NCI-H524 treated with DMSO at 0.1 percent for 48 hours (cell line): Measurements from ENCODE around the gene ADARB2.

Experiments
- DNase-seq: peaks from one replicate; lab custom pipeline; 2025; lab: John Stamatoyannopoulos, UW

Gene ADARB2

GRCh38 chr10:1594372-1595241, 142.7 kb downstream of the ADARB2 start:
- DNase-seq = no peak

- no peak for DNase-seq
Observed at GRCh38 chr10:1591742-1592141, 145.6 kb downstream of the ADARB2 start.

DNA sequence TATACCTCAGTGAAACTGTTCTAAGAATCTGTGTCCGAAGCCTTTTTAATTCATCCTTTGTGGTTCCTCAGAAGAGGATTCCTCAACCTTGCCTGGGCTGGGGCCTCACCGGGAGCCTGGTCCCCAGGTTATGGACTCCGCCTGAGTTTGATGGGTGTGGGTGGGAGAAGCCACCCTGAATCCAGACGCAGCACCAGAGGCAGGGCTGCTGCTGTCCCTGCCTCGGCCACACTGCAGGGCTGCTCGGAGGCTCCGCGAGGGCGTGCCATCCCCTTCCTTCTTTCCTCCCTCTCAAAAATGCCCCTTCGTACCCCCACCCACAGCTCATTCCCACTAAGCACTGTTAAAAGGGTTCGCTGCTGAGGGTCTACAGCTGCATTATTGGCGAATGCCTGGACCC, 146.3 kb downstream of the ADARB2 start:
- no peak for DNase-seq

DNA sequence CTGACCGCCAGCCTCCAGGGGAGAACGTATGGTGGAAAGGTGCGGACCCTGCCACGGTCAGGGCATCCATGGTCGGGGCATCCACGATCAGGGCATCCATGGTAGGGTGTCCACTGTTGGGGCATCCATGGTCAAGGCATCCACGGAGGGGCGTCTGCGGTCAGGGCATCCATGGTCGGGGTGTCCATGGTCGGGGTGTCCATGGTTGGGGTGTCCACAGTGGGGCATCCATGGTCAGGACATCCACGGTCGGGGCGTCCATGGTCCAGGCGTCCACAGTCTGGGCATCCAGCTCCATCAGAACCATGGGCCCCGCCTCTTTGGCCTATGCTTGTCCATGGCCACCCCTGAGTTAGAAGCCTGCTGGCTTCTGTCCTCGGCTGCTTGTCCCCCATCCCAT, 148.1 kb downstream of the ADARB2 start:
- DNase-seq = no peak

GRCh38 chr10:1582739-1583138, 154.6 kb downstream of the ADARB2 start:
- no peak for DNase-seq

DNA sequence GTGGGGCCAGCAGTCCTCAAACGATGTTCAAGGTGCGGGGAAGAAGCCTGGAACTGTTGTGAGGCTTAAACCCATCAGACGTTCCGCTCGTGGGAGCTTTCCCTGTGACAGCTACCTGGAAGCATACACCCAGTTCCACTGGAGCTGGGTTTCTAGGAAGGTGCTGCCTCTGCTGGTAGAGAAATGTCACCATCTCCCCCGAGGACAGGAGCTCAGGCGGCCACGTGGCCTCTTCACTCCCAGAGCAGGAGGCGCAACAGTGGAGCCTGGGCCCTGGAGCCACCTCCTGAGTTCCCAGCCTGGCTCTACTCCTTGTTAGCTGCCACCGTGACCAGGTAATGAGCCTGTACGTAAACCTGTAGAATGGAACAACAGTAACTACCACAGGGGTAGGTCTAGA, 156.1 kb downstream of the ADARB2 start:
- DNase-seq = no peak

DNA sequence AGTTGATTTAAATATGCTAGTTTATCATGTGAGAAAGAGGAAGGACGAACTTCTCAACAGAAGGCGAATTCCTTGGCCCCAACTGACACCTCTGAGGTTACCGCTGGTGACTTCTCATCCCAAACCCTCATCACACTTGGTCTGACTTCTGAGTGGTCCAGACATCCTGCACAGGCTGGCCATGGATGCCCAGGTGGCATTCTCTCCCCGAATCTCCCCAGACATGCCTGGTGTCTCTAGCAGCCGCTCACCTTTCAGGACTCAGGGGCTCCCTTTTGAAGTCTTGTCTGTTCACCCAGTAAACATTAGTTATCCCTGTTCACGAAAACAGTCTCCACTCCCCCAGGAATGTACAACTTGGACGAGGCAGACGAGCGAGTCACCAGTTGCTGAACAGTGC, 157.7 kb downstream of the ADARB2 start:
- no peak for DNase-seq

GRCh38 chr10:1579141-1579491, 158.2 kb downstream of the ADARB2 start:
- DNase-seq = no peak

DNA sequence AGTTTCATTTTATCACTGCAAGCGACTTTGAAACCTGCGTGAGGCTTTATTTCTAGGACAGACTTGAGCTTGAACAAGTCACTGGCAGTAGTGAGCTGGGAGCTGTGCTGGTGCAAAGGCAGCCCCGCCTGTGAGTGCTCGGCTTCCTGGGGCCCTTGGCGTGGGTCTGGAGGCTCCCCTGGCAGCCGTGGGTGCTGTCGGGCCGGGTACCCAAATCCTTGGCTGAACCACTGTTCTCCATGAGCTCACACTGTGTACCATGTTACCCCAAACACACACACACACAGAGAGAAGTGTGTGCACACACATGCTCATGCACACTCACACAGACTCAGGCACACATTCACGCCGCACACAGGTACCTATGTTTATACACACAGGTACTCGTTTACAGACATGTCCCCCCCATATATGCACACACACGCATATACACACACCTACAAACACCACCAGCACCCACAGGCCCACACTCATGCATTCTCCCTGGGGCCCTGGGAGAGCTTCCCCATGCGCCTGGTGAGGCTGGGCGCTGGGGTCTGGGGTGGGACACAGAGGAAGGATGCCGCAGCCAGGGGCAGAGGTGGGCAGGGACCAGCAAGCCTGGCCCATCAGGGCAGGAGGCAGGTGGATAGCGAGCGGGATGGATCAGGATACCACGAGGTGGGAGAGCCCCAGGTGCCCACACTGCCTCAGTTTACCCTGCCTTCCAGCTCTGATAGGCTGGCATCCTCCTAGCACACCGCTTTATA, 158.8 kb downstream of the ADARB2 start:
- DNase-seq = no peak

DNA sequence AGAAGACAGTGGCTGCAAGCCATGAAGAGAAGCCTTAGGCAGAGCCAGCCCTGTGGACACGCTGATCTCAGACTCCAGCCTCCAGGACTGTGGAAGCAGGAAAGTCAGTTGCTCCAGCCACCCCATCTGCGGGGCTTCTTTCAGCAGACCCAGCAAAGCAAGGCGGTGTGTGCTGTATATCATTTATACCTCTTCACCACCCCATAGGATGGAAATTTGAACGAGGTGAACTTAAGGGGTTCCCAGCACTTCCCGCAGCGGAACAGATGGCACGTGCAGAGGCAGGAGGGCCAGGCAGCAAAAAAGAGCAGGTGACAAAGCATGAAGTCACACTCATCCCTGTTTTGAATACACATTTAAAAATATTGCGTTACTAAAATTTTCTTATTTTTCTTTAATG, 159.4 kb downstream of the ADARB2 start:
- no peak for DNase-seq

GRCh38 chr10:1577373-1577770, 160.0 kb downstream of the ADARB2 start:
- no peak for DNase-seq

GRCh38 chr10:1576467-1577372, 160.6 kb downstream of the ADARB2 start:
- no peak for DNase-seq

DNA sequence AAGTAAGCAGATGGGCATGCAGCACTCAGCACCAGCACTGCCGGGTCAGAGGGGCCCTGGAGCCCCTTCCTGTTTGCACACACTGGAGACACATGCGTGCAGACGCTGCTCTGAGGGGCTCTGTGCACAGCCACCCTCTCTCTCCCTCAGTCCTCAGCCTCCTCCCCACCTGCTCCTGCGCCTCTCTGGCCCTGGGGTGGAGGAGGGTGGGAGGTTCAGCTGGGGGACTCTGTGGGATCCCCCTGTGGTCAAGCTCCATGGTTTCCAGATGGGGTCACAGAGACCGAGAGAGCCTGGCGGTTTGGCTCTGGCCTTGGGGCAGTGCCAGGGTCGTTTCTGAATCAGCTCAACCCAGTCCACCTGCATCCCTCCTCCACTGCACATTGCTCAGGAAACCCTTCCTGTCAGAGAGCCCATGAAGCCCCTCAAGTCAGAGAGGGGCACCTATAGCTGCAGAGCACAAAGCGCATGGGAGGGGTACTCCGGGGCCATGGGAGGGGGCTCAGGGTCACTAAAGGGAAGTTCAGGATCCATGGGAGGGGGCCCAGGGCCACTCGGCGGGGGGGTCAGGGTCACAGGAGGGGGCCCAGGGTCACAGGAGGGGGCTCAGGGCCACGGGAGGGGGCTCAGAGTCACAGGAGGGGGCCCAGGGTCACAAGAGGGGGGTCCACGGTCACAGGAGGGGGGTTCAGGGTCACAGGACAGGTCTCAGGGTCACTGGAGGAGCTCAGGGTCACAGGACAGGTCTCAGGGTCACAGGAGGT, 161.7 kb downstream of the ADARB2 start:
- no peak for DNase-seq

GRCh38 chr10:1574719-1575118, 162.6 kb downstream of the ADARB2 start:
- DNase-seq = no peak

- no peak for DNase-seq
Observed at GRCh38 chr10:1573981-1574380, 163.3 kb downstream of the ADARB2 start.

DNA sequence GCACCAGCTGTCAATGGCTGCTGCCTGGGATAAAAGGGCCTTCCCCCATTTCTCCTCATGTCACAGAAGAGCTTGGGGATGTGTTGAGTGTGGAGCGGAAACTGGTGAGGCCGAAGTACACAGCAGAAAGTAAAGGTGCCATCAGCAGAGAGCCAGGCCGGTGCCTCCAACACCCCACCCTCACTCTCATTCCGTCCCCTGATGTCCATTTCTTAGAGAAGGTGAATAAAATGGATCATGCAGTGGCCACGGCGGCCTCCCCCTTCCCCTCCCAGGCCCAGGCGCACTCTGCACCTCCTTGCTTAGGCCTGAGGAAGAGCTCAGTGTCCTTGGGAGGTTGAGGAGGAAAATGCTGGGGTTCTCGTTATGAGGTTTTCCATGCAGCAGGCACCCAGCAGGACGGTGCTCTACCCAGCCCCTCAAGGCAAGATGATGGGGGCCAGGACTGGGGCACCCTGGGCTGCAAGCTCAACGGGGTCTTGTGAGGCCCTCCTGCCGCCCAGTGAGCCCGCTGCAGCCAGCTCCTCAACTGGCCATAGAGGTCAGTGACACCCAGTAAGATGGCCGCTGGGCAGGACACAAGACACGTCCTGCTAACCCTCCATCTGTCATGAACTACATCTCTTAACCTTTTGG, 163.9 kb downstream of the ADARB2 start:
- DNase-seq = no peak

GRCh38 chr10:1572519-1573333, 164.6 kb downstream of the ADARB2 start:
- DNase-seq = no peak

GRCh38 chr10:1571587-1572237, 165.6 kb downstream of the ADARB2 start:
- no peak for DNase-seq

DNA sequence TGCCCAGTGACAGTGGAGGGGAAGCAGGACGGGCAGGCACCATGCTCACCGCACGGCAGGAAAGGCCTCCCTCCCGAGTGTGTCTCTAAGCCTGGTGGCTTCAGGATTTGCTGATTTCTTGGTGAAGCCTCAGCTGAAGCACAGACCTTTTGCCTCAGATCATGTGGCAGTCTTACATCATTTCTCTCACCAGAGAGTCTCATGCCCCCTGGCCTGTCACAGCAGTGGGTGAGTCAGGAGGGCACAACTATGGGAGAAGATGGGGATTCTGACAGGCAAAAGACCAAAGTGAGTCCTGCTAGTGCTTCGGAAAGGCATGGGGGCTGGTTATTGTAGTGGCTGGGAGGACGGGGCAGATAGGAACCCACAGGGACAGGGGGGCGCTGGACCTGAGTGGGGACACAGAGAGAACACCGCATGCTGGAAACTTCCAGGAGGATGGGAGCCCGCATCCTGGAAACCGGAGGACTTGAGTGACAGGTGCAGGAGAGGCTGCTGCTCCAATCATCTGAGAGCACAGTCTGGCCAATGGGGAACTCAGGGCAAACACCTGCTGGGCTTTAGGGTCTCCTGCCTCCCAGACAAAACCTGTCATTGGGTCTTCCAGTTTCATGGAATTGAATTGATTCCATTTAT, 166.8 kb downstream of the ADARB2 start:
- DNase-seq = no peak
